Neural cell (in vitro differentiated cells): ENCODE measurements around the gene GRHL1.

ENCODE experiments used
- EP300 ChIP-seq: fragments of 450-650 bp; conservative IDR thresholded peaks from 2 replicates; pipeline ENCODE4 v1.6.1; 2014; ENCODE audit warnings: antibody characterized with exemption, mild to moderate bottlenecking, moderate library complexity; ENCODE audit not compliant: poor library complexity, severe bottlenecking
- EZH2 ChIP-seq: fragments of 200-600, 300-800 bp; shearing (Covaris generic), sonication (generic); IDR thresholded peaks from 2 replicates; pipeline ENCODE4 v1.6.1; 2014; ENCODE audit warnings: antibody characterized with exemption, low read length, borderline replicate concordance, mild to moderate bottlenecking; ENCODE audit not compliant: insufficient read depth, poor library complexity, severe bottlenecking
- RAD21 ChIP-seq: fragments of 450-650 bp; conservative IDR thresholded peaks from 2 replicates; pipeline ENCODE4 v1.6.1; 2014; ENCODE audit warnings: antibody characterized with exemption, mild to moderate bottlenecking, moderate library complexity
- TF ChIP-seq, protein P1 (sequence below): fragments of 450-650 bp; IDR thresholded peaks from 2 replicates; pipeline ENCODE4 v1.5.1; 2014; ENCODE audit warnings: antibody characterized with exemption, mild to moderate bottlenecking, moderate library complexity; ENCODE audit not compliant: poor library complexity, severe bottlenecking

DNA sequence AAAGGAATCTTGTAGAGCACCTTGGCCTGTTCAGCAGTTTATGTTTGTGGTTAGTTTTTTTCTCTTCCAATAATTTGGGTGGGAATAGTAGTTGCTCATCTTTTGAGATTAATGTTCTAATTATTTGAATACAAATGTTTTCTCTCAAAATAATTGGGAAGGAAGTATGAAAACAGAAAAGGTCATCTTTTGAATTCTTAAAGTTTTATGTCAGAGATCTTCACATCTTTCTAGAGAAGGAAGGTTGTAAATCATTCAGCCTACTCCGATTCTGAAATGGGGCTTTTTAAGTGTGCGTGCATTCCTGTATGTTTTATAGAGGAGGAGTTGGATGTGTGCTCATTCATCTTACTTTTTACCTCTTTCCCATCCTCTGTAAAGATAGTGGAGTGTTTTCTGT lies 29.0 kb downstream of the GRHL1 start:
- TF ChIP-seq EZH2 (no peak), EP300 (no peak), RAD21 (no peak)
- TF ChIP-seq, protein P1, sequence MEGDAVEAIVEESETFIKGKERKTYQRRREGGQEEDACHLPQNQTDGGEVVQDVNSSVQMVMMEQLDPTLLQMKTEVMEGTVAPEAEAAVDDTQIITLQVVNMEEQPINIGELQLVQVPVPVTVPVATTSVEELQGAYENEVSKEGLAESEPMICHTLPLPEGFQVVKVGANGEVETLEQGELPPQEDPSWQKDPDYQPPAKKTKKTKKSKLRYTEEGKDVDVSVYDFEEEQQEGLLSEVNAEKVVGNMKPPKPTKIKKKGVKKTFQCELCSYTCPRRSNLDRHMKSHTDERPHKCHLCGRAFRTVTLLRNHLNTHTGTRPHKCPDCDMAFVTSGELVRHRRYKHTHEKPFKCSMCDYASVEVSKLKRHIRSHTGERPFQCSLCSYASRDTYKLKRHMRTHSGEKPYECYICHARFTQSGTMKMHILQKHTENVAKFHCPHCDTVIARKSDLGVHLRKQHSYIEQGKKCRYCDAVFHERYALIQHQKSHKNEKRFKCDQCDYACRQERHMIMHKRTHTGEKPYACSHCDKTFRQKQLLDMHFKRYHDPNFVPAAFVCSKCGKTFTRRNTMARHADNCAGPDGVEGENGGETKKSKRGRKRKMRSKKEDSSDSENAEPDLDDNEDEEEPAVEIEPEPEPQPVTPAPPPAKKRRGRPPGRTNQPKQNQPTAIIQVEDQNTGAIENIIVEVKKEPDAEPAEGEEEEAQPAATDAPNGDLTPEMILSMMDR, result no peak
